Measurements from ENCODE around the gene TMEM144.

- TF ChIP-seq POLR2A (IDR thresholded peaks at IDR 0.05) (no peak), CTCF (IDR thresholded peaks at IDR 0.05) (no peak)
These were observed 33.5 kb upstream of the TMEM144 start for GRCh38 chr4:158176776-158177175.
